HG02763 (cell line): ENCODE measurements around the gene ATL3.
"Not testable (repeated sequence)": the region's sequence is repeated elsewhere in the genome, so short reads cannot be mapped to it uniquely, and the experiment has no call there.

ENCODE experiments used
- ATAC-seq: cut with Tn5 transposase; IDR thresholded peaks from one replicate; pipeline ENCODE4 v1.9.1; 2021; ENCODE audit warnings: mild to moderate bottlenecking, moderate library complexity; ENCODE audit not compliant: unreplicated experiment

Gene ATL3

DNA sequence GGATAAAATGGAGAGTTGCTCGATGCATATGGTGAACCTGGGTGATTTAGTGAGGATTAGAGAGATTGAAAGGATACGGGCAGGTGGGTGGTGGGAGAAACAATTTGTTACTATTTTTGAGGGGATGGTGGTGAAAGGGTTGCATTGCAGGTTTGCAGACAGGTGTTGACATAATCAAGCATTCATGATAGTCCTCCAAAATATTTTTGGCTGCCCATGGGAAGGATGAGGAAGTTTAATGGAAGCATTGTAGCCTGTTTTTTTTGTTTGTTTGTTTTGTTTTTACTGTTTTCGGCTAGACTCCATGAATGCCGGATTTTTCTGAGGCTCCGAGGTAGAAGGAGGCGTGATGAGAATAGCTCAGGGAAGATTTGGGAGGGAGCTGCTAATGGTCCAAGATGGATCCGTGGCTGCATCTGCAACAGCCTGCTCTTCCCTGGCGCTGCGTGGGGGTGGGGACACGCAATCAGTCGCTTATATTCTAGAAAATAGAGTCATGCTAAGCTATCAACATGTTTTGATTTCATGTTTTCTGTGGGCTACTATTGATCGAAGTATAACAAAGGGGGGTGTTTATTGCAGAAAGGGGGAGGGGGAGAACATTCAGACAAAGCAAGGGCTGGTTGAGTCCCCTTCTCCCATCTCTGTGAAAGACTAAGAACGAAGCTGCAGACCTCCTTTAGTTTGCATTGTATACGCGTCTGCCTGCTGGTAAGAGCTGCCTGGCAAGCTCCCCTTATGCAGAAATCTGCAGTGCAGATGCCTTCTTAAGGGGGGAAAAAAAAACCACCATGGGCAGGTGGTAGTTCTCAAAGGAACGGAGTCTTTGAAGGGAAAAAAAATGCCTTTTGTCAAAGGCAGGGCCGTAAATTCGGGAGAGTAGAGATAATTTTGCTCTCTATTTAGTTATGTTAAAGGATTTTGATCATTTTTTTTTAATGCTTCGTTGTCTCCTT, 11.2 kb upstream of the ATL3 start:
- ATAC-seq = no peak

DNA sequence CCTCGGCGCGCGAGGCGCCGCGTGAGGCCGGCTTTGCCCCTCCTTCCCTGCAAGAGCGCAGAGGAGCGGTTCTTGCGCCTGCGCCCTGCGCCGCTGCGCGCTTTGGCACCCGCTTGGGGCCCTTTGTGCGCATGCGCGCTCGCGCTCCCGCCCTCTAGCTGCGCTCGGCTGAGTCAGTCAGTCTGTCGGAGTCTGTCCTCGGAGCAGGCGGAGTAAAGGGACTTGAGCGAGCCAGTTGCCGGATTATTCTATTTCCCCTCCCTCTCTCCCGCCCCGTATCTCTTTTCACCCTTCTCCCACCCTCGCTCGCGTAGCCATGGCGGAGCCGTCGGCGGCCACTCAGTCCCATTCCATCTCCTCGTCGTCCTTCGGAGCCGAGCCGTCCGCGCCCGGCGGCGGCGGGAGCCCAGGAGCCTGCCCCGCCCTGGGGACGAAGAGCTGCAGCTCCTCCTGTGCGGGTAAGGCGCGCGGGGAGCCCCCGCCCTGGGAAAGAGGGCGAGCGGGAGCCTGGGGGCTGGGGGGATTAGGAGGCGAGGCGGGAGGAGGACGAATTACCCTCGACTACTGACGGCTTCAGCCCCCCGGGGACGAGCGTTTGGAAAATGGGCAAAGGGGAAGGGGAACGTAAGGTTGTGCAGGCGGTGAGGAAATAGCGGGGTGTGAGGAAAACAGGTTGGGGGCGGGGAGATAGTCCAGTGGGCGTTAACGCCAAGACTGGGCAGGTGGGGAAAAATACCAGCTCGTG, 10.3 kb upstream of the ATL3 start, which contains the start of gene RTN3:
Gene RTN3, plus strand, starts transcription at position 180 of the 745 bp plus-strand sequence. Its CDS starts 137 bp downstream, at position 317.
- peak; percentile 88 for ATAC-seq

DNA sequence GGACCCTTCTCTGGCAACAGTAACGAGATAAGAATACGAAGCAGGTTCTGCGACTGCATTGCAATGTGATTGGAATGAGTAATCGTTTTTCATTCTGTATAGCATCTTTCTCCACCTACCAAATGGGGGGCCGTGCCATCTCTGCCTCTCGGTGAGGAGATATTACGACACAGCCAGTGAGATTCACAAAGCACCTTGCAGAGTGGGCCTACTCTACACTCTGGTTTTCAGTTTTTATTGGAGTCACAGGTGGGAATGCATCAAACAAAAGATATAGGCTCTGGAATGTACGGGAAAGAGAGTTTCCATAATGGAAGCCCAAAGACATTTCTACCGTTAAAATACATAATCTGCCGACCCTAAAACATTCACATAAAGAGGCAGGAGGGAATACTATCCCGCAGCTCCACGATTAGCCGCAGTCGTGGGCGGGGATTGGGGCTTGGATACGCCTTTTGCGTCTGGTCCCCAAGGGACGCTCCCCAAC, 9.7 kb upstream of the ATL3 start:
- peak; percentile 4 for ATAC-seq

DNA sequence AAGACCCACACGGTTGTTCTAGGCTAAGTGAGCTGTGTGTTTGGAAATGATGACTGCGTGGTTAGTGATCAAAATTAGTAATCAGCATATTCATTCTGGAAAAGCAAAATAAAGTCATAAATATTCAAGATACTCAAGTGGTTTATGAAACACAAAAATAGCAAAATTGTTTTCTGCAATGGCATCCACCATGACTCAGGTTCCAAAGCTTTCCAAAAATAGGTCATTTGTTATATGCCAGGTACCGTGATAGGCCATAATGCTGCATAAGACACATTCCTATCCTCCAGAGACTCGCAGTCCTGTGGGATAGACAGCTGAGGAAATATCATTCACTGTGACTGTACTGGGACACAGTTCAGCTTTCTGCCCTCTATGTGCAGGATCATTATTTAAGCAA, 2.4 kb upstream of the ATL3 start:
- ATAC-seq = no peak

DNA sequence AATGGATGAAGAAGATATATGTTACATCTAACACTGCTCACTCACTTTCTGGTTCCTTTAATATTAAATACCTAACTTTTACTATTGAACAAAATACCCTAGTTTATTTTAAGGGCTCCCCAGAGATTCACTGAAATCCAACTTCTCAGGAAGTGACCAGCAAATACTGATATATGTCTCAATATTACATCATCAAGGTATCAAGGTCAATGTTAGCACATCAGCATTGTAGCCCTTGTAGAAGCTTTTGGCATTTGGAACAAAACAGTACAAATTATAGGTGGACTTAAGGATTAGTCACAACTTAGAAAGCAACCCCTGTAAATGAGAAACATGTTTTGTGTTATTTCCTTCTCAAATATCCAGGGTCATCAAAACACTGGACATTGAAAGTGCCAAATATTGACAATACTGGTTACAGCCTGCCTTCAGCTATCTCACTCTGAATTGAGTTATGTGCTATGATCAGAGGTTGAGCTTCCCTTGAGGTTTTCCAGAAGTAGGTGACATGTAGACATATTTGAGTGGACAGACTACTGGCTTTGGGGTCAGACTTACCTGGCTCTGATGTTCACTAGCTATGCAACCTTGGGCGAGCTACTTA, 1.9 kb upstream of the ATL3 start:
- ATAC-seq = no peak

DNA sequence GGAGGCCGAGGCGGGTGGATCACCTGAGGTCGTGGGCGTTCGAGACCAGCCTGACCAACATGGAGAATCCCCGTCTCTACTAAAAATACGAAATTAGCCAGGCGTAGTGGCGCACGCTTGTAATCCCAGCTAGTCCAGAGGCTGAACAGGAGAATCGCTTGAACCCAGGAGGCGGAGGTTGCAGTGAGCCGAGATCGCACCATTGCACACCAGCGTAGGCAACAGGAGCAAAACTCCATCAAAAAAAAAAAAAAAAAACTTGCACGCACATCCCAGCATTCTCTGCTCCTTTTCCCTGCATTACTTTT, 934 bp upstream of the ATL3 start:
- ATAC-seq = no peak

DNA sequence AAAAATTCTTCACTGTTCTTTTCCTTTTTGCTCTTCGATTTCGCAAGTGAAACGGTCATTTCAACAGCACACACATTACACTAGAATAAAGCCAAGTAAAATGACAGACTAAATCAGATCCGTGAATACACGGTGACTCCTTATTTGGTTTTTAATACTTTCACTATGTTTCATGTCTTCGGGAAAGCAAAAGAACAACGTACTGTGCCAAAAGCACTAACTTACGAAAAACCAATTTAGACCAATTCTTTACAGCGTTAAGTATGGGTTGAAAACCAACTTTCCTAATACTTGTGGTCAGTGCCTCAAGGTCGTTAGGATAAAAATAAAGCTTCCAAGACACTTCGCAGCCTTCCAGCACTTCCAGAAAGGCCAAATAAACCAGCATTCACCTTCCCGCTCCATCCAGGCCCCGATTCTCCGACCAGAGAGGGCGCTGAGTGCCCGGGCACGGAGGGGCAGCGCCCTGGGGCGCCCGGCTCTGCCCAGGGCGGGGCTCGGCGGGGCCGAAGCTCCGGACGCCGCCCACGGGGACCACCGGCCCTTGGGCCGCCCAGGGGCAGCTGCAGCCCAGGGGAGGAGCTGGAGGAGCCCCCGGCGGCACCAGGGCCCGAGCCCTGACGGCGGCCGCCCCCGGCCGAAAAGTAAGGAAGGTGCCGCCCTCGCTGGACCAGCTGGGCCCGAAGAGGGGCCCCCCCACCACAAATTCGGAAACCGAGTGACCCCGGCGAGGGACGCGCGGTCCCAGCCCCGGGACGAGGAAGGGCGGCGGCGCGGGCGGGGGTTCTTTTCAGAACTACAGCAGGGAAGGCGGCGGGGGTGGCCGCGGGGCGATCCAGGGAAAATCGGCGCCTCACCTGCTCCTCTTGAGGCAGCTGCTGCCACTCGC, 499 bp downstream of the ATL3 start:
- ATAC-seq = peak; percentile 31

DNA sequence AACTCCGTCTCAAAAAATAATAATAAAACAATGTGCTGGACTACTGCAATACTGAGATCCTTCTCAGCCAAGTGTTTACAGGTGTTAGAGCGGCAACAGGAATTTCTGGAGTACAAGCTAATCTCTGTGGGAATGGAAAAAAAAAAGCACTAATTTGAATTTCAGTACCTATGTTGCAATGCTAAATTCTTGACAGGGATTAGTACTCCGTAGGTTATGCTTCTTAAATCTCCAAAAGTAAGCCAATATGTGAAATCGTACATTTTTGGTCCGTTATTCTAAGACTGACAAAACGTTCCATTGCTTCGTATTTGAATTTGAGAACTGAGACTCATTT, 1.1 kb downstream of the ATL3 start:
- ATAC-seq = no peak

DNA sequence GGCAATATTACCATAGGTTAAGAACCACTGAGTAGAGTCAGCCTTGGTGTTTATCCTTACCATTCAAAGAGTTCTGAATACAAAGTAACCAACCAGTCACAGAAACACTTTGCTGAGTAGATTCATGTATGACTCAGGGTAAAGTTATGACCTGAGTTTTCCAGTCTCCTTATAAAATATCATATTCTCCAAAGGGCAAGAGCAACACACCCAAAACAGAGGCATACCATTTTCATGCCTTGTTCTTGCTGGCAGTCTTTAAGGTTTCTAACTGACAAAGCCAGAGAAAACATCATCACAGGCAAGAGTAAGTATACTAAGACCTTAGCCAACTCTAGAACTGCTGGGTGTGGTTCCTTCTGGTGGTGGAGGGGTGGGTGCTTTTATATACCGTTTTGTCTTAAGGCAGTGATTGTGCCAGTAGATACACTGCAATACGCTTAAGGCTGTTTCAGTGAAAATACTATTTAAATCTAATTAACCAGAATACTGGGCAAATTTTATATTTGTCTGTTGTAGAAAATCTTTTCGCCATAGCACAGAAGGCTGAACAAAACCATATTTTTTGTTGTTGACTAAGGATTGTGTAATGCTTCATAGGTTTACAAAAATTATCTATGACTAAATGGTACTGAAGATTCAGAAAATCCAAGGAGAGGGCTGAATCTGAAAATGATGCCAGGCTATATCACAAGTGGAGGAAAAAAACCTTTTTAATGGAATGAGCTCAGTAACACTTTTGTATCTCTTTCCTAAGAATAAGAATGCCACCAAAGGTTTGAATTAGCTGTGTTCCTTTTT, 3.0 kb downstream of the ATL3 start:
- no peak for ATAC-seq

DNA sequence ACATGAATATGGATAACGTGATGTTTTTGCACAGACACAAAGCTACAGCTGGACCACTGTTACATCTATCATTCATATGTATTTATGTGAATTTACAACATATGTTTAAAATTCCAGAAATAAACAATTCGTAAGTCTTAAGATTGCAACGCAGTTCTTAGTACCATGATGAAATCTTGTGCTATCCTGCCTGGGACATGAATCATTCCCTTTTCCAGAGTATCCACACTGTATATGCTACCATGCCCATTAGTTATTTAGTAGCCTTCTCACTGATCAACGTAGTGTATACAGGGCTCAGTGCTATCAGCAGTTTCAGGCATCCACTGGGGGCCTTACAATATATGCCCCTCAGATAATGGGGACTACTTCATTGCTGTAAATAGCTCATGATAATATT, 4.3 kb downstream of the ATL3 start:
- ATAC-seq = no peak

DNA sequence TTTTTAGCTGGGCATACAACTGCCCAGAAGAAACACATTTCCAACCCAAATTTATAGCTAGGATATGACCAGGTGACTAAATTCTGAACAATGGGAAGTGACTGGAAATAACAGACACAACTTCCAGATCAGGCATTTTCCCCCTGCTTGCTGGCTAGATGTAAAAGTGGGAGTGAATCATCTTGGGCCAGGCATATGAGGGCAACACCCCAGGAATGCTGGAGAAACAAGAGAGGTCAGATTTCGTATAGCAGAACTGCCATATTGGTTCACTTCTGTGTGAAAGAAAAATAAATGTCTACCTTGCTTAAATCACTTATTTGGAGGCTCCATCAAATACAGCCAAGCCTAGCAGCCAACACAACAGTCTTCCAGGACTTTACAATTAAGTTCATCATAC, 7.4 kb downstream of the ATL3 start:
- no peak for ATAC-seq

DNA sequence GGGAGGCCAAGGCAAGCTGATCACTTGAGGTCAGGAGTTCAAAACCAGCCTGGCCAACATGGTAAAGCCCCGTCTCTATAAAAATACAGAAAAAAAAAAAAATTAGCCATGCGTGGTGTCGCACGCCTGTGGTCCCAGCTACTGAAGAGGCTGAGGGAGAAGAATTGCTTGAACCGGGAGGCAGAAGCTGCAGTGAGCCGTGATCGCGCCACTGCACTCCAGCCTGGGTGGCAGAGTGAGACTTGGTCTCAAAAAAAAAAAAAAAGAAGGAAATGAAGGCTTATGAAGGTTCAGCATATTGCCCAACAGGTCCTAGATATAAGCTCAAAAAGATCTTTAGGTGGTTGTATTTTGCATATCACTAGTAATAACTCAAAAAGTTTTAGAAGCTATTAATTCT, 10.2 kb downstream of the ATL3 start:
- ATAC-seq = no peak

DNA sequence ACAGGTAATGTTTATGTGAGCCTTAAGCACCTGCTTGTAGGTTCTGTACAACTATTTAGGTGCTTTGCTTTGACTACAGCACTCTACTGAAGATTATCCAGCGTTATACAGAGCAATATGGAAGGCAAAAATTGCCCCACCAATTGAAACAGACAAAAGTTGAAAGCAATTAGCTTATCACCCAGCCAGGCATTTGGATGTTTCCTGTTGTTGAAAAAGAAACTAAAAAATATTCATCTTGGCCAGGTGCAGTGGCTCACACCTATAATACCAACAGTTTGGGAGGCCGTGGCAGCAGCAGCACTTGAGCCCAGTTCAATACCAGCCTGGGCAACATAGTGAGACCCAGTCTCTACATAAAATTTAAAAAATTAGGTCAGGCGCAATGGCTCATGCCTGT, 18.5 kb downstream of the ATL3 start:
- no peak for ATAC-seq

DNA sequence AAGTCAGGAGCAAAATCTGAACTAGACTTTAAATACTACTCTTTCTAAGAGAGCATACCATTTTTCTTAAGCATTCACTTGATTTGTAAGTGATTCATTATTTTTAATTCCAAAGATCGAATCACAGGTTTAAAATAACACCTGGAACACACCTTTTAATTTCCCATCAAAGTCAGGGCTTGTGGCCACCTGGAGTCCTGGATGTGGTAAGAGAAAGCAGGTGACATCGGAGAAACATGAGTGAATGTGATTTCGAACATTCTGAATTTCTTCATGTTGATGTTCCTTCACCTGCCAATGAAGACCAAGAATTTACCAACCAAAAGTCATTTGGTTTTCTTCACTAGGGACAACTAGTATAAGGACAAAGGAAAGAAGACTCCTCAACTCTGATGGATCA, 28.0 kb downstream of the ATL3 start:
- ATAC-seq = no peak

DNA sequence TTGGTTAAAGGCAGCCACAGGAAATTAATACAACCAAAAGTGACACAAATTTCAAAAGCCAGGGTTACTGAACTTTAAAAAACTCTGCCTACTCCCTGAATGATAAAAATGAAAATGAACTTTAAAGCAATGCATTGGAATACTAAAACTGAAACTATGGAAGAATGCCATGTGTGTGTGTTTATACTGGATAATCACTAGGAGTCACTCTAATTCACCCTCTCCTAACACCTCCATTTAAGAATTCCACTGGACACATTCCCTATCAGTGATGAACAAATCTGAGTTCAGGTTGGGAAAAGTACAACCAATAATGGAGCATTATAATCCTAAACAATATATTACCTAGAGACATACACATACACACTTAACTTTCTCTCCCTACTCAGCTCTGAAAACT, 29.4 kb downstream of the ATL3 start:
- no peak for ATAC-seq

DNA sequence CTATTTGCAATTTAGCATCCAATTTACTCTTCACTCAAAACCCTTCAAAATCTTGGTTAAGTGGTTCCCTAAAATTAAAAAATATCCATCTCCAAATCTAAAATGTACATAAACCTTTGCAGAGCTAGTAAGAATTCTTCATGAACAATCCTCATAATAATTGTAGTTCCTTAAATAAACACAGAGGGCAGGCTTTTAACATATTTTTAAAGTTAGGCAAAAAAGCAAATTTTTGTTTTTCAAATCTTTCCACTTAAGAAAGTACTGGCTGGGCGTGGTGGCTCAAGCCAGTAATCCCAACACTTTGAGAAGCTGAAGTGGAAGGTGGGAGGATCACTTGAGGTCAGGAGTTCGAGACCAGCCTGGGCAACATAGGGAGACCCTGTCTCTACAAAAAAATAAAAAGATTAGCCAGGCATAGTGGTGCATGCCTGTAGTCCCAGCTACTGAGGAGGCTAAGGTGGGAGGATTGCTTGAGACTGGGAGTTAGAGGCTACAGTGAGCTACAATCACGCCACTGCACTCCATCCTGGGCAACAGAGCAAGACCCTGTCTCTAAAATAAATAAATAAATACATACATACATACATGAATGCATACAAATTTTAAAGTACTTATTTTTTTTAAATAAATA, 31.9 kb downstream of the ATL3 start:
- no peak for ATAC-seq

DNA sequence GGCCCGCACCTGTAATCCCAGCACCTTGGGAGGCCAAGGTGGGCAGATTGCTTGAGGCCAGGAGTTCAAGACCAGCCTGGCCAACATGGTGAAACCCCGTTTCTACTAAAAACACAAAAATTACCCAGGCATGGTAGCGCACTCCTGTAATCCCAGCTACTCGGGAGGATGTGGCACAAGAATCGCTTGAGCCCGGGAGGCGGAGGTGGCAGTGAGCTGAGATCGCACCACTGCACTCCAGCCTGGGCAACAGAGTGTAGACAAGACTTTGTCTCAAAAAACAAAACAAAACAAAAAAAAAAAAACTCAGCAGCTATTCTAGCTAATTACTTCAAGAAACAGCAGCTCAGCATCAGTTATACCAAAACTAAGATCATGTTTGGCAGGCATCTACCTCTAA, 32.7 kb downstream of the ATL3 start:
- ATAC-seq = not testable (repeated sequence)

DNA sequence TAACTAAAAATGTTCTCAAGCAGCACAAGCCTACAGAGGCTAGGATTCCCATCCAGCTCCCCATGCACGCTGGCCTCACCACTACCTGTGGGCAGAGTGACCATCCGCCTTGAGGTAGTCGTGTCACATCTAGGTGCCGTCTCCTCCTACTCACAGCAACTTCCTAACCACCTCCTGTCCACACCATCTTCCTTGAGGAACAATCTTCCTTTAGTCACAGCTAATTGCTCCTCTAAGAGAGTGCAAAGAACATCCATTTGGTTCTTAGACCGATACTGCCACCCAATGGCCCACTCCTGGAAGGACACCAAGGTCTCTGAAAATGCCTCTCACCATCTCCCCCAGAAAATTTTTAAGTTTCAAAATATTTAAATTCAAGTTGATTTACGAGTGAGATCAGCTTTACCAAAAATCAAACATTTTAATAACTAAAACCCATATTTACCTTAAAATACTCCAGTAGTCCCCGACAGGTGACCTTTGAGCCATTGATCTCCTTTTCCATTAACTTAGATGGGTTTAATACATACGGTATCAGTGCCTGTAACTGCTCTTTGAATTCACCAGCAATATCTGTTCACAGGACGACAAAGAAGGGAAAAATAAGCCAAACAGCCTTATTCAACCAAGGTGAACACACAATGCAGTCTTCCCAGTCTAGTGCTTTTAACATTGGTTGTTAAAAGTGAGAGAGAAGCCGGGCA, 35.3 kb downstream of the ATL3 start:
- ATAC-seq = no peak

DNA sequence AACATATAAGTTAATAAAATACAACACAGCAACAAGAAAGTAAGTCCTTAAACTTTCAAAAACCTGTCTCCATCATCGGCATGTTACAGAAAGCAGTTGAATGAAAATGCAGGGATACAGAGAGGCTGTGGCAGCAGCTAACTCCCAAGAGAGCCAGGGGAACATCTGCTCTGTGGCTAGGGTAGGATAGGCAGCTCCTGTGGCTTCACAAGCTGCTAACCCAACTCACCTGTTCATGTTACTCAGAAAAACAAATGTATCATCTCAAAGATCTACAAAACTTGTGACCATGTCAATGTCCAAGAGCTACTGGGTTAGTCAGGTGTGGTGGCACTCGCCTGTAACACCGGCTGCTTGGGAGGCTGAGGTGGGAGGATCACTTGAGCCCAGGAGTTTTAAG, 41.8 kb downstream of the ATL3 start:
- no peak for ATAC-seq
